Motor neuron (in vitro differentiated cells): ENCODE results near the gene CEACAM19. TPM values are rescaled to one million over a fixed set of nuclear protein-coding genes. Genes with fewer than 3 reads are reported as not detected.
"Not testable (repeated sequence)": the region's sequence is repeated elsewhere in the genome, so short reads cannot be mapped to it uniquely, and the experiment has no call there.

Source experiments
- ATAC-seq, 8 experiments: fragments of 200-7000 bp; cut with Tn5 transposase; replicated peaks in 6 of 8; 2 replicates each; pipeline ENCODE4 v1.8.0; 2021; ENCODE audit warnings: mild to moderate bottlenecking in 8 of 8, moderate library complexity in 8 of 8
- H3K27ac ChIP-seq, 2 donors: fragments of 250-450 bp; sonication (Bioruptor Pico); 2 replicates each; pipeline ENCODE4 v1.9.0; 2021; ENCODE audit warnings: antibody characterized with exemption in 2 of 2, mild to moderate bottlenecking in 2 of 2, moderate library complexity in 1 of 2
- H3K4me1 ChIP-seq, 2 donors: fragments of 250-450 bp; sonication (Bioruptor Pico); replicated peaks in 1 of 2; 2 replicates each; pipeline ENCODE4 v1.6.1; 2021; ENCODE audit warnings: antibody characterized with exemption in 2 of 2, mild to moderate bottlenecking in 2 of 2, moderate library complexity in 1 of 2
- H3K4me3 ChIP-seq, 5 donors: fragments of 250-450 bp; sonication (Bioruptor Pico); 2 replicates each; pipeline ENCODE4 v1.9.0; 2021; ENCODE audit warnings: antibody characterized with exemption in 5 of 5, mild to moderate bottlenecking in 5 of 5, moderate library complexity in 4 of 5
- WGBS, 10 experiments: fragments of 450-650 bp; shearing (Covaris generic); methylation state at CpG; one replicate each; pipeline ENCODE4 v1.0.0; 2022; 5-methylcytosine and 5-hydroxymethylcytosine counted together
- in situ Hi-C, 9 experiments: fragments of 400-800 bp; cut with MboI; loops; one replicate each; pipeline ENCODE4 v1.15.0; 2021; ENCODE audit warnings: low sequenced_read_pairs in 9 of 9, low pct_unique_long_range_greater_than_20kb in 2 of 9; ENCODE audit not compliant: unreplicated experiment in 9 of 9
- total RNA-seq, 8 experiments: library from RNA; unstranded; fragments of 300-600 nt; gene quantifications; 2 replicates each; pipeline versions ENCODE4 v1.2.3 to v1.2.4, GENCODE V29; 2022

Gene CEACAM19
- total RNA-seq, 8 experiments from 2014 or later: 0.96 to 6.2 (median 2.2) TPM

DNA sequence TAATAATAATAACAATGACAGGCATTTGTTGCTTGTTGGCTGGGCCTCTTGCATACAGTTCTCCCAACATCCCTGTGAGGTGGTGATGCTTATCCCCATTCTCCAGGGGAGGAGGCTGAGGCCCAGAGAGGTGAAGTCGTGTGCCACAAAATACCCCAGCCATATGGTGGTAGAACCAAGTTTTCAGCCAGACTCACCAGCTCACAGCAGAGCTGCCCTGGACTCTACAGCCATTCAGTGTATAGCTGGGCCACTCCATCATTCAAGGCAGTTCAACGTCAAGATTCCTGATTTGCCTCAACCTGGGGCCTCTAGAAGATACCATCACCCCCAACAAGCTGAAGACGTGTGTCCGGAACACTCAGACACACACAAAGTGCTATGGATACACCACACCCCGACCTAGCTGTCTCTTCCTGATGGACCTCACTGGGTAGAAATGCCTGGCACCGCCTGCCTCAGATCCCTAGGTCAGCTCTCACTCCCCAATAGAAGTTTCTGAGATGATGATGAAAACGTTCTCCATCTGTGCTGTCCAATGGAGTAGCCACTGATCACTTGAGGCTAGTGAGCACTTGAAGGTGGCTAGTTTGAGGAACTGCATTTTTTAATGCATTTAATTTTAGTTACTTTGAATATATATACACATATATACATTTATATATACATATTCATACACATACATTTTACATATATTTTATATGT lies 4.3 kb upstream of the CEACAM19 start:
- in situ Hi-C loops: no loop called here
- Histone ChIP-seq H3K4me3 (no peak overlapping the region), H3K4me1 (no peaks in the 10 kb centered on the region), H3K27ac (no peak overlapping the region)
- 0 to 100% (median 75%) methylated on average over 1 to 3 of the region's 7 CpGs; no CpG with 5 or more reads in 2 of the 10 experiments for WGBS, 10 experiments
- peak in 1 of 8 experiments; percentile 22 for ATAC-seq

DNA sequence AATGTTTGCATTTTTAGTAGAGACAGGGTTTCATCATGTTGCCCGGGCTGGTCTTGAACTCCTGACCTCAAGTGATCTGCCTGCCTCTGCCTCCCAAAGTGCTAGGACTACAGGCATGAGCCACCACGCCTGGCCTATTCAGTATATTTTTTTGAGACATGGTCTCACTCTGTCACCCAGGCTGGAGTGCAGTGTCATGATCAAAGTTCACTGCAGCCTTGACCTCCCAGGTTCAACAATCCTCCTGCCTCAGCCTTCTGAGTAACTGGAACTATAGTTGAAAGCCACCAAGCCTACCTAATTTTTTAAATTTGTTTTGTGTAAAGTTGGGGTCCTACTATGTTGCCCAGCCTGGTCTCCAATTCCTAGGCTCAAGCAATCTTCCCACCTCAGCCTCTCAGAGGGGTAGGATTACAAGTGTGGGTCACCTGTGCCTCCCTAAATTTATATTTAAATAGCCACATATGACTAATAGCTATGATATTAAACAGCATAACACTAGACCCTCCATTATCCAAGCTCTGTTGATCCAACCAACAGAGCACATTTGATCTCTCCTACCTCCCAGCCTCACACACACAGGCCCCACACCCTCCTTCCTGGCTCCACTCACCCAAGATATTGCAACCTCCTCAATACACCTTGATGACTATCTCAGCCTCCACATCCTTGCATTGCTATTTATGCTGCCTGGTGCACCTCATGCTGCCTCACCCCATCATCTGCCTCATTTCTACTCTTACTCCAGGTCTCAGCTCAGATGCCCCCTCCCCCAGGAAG lies 2.1 kb upstream of the CEACAM19 start:
- H3K4me1 ChIP-seq: no peaks in the 10 kb centered on the region
- no peak for ATAC-seq
- 60 to 100% (median 69%) methylated on average over 1 to 2 of the region's 2 CpGs; no CpG with 5 or more reads in 7 of the 10 experiments for WGBS, 10 experiments
- in situ Hi-C loops: no loop called here
- no peak overlapping the region for H3K27ac ChIP-seq
- no peak overlapping the region for H3K4me3 ChIP-seq

DNA sequence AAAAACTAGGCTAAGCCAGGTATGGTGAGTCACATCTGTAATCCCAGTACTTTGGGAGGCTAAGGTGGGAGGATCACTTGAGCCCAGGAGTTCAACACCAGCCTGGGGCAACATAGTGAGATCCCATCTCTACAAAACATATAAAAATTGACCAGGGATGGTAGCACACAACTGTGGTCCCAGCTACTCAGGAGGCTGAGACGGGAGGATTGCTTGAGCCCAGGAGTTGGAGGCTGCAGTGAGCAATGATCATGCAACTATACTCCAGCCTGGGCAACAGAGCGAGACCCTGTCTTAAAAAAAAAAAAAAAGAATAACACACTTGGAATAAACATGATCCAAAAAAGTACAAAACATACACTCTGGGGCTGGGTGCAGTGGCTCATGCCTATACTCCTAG lies 1.3 kb upstream of the CEACAM19 start:
- ATAC-seq, in situ Hi-C loops, H3K4me3 ChIP-seq, H3K4me1 ChIP-seq, H3K27ac ChIP-seq: not testable (repeated sequence)
- WGBS, 10 experiments: 80 to 100% (median 97%) methylated on average over 1 to 2 of the region's 2 CpGs; no CpG with 5 or more reads in 6 of the 10 experiments

DNA sequence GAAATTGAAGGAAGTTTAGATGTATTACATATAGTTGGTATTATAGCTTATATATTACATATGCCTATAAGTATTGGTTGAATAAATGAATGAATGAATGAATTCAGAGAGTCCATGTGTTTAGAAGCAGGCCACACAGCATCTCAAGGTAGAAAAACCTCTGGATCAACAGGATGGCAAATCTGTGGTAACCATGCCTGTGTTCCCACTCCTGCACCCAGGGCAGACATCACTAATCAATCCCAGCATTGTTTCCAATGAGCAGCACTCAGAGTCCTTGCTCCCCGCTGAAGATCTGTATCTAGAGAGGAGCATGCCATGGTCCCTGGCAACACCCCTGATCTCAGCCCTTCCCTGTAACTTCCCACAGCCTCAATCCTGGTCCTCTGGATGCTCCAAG lies 944 bp downstream of the CEACAM19 start:
- no peaks in the 10 kb centered on the region for H3K4me1 ChIP-seq
- H3K4me3 ChIP-seq: no peak overlapping the region
- H3K27ac ChIP-seq: no peak overlapping the region
- in situ Hi-C loops: no loop called here
- ATAC-seq: no peak
- 71 to 100% (median 80%) methylated on average over 1 of the region's 1 CpG; no CpG with 5 or more reads in 5 of the 10 experiments for WGBS, 10 experiments

DNA sequence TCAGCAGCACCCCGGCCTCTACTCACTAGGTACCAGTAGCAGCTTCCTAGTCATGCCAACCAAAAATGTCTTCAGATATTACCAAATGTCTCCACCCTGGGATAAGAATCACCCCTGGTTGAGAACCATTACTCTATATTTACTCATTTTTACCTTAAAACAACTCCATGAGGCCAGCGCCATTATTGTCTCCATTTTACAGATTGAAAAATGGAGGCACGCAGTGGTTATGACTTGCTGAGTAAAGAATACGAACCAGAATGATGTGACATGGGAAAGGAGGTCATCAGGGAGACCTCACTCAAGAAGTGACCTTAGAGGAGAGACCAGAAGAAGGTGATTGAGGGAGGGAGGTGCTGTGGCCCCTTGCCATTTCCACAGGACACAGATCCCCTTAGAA lies 2.2 kb downstream of the CEACAM19 start:
- H3K4me1 ChIP-seq: no peaks in the 10 kb centered on the region
- ATAC-seq: no peak
- no peak overlapping the region for H3K4me3 ChIP-seq
- no peak overlapping the region for H3K27ac ChIP-seq
- WGBS, 10 experiments: 52 to 100% (median 78%) methylated on average over 2 to 4 of the region's 4 CpGs; no CpG with 5 or more reads in 1 of the 10 experiments
- in situ Hi-C loops: no loop called here

DNA sequence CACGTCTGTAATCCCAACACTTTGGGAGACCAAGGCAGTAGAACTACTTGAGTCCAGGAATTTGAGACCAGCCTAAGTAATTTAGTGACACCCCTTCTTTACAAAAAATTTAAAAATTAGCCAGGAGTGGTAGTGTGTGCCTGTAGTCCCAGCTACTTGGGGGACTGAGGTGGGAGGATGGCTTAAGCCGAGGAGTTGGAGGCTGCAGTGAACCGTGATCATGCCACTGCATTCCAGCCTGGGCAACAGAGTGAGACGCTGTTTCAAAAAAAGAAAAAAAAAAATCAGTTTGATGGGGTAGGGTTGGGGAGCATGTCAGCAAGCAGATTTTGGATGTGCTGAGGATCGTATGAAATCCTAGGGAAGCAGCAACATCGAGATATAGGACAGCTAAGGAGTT lies 4.2 kb downstream of the CEACAM19 start:
- in situ Hi-C loops: no loop called here
- H3K4me1 ChIP-seq: no peaks in the 10 kb centered on the region
- WGBS, 10 experiments: 60 to 100% (median 83%) methylated on average over 2 to 5 of the region's 6 CpGs; no CpG with 5 or more reads in 3 of the 10 experiments
- ATAC-seq: no peak
- no peak overlapping the region for H3K27ac ChIP-seq
- no peak overlapping the region for H3K4me3 ChIP-seq

DNA sequence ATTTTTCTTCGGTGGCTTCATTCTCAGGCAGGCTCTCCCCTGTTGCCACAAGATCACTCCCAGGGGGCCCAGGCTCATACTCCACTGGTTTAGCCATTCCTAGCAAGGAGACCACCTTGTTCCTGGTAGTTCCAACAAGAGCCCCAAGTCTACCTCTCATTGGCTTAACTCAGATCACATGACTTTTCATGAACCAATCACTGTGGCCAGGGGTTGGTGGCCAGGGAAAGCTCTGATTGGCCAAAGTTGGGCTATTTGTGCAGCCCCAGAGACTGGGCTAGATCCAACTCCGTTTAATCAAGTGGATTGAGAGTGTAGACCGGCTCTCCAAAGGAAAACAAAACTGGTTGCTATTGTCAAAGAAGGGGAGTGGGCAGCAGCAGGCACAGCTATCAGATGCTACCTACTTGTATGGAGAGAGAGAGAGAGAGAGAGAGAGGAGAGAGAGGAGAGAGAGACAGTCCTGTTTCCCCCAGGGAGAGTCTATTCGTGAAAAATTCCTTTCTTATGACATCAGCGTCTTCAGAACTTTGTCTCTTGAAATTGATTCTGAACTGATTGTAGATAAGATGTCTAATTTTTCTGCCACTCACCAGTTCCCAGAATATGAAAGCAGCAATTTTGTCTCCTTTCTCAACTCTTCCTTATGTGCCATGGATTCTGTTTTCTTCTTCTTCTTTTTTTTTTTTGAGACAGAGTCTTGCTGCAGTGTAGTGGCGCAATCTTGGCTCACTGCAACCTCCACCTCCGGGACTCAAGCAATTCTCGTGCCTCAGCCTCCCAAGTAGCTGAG lies 5.9 kb downstream of the CEACAM19 start:
- 45 to 100% (median 75%) methylated on average over 1 to 7 of the region's 8 CpGs for WGBS, 10 experiments
- Histone ChIP-seq H3K27ac (no peak overlapping the region), H3K4me1 (no peaks in the 10 kb centered on the region), H3K4me3 (no peak overlapping the region)
- ATAC-seq: peak in 3 of 8 experiments; percentile 34 to 57 (median 34)
- in situ Hi-C loops: no loop called here

DNA sequence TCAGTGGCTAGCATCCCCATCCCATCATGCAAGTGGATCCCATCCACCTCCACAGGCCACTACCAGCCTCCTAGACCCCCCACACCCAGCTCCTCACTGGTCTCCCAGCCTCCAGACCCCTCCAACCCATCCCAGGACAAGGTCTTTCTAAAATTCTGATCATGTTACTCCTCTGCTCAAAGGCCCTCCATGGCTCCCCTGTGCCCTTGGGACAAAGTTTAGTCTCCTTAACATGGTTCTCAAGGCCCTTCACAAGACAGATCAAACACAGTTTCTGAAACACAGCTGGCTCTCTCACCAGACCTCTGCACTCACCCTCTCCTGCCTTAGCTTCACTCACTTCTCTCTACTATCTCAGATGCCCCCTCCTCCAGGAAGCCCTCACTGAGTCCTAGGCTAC lies 9.3 kb downstream of the CEACAM19 start:
- H3K4me1 ChIP-seq: no peaks in the 10 kb centered on the region
- in situ Hi-C loops: no loop called here
- no peak for ATAC-seq
- H3K27ac ChIP-seq: no peak overlapping the region
- H3K4me3 ChIP-seq: no peak overlapping the region

DNA sequence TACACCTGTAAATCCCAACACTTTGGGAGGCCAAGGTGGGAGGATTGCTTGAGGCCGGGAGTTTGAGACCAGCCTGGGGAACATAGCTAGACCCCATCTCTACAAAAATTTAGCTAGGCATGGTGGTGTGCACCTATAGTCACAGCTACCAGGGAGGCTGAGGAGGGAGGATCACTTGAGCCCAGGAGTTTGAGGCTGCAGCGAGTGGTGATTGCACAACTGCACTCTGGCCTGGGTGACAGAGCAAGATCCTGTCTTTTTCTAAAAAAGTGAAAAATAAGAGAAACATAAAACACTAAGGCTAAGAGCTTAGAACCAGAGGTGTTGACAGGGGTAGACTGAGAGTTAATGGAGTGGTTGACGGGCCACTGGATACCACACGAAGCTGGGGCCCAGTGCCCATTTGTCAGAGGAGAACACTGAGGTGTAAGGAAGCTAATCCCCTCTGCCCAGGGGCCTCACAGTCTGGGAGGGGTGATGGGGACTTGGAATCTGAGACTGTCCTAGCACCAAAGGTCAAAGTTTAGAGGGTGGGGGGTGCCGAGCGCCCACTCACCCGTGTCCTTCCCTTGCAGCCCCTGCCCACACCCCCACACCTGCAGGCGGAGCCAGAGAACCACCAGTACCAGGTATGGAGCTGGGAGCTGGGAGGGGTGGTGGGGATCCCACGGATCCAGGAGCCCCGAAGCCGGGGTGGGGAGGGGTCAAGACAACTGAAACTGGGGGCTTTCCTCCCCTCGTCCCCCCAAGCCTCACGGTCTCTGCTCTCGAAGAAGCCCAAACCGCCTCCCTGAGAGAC lies 10.9 kb downstream of the CEACAM19 start:
- no peak overlapping the region for H3K4me3 ChIP-seq
- no peak for ATAC-seq
- H3K27ac ChIP-seq: no peak overlapping the region
- in situ Hi-C loops: no loop called here
- H3K4me1 ChIP-seq: no peaks in the 10 kb centered on the region
- whole genome bisulfite sequencing, 10 experiments: 94 to 100% (median 100%) methylated on average over 1 to 3 of the region's 15 CpGs; no CpG with 5 or more reads in 6 of the 10 experiments

DNA sequence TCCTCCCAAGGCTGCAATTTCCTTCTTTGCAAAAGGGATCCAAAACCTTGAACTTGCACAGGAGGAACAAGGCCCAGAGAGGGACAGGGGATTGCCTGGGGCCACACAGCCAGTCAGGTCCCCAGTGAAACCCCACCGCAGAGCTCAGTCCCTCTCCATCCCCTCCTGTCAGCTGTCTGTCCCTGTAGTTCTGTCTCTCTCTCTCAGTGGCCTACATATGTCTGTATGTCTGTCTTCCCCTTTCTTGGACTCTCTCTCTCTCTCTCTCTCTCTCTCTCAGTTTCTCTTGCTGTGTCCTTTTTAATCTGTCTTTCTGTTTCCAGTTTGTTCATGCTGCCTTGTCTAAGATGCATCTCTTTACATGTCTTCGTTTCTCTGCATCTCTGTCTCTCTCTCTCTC lies 11.5 kb downstream of the CEACAM19 start:
- Histone ChIP-seq H3K4me1 (no peaks in the 10 kb centered on the region), H3K27ac (no peak overlapping the region), H3K4me3 (no peak overlapping the region)
- in situ Hi-C loops: no loop called here
- no peak for ATAC-seq
- WGBS, 10 experiments: 33 to 92% (median 65%) methylated on average over 1 to 2 of the region's 2 CpGs; no CpG with 5 or more reads in 2 of the 10 experiments

DNA sequence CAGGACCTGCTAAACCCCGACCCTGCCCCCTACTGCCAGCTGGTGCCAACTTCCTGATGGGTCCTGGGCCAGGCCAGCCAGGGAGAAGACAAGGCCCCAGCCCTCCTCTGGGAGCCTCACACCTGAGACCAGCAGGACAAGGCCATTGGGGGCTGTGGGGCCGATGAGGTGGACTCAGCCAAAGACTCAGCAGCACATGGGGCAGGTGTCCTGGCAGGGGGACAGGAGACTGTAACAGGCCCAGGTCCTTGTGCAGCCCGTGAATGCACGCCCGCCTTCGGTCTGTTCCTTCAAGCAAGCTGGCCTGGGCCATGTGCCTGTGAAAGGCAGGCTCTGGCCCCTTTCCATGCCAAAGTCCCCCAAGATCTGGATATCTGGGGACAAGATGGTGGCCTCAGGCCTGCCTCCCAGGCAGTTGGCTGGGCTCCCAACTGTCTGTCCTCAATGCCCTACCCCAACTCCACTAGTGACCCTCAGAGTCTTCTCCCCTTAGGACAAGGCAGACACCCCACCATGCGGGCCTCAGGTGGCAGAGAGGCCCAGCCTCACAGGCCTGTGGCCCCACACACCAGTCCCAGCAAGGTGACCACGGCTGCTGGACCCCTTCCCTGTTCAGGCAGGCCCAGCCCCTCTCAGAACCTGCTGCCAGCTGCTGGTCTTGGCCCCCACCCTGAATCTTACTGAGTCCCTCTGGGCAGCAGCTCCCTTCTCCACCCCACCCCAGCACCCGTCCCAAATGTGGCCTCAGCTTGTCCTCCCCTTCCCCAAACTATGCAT lies 12.3 kb downstream of the CEACAM19 start:
- H3K27ac ChIP-seq: no peak overlapping the region
- in situ Hi-C loops: no loop called here
- no peaks in the 10 kb centered on the region for H3K4me1 ChIP-seq
- H3K4me3 ChIP-seq: no peak overlapping the region
- WGBS, 10 experiments: 17 to 80% methylated on average over 1 of the region's 9 CpGs; no CpG with 5 or more reads in 8 of the 10 experiments
- ATAC-seq: no peak

DNA sequence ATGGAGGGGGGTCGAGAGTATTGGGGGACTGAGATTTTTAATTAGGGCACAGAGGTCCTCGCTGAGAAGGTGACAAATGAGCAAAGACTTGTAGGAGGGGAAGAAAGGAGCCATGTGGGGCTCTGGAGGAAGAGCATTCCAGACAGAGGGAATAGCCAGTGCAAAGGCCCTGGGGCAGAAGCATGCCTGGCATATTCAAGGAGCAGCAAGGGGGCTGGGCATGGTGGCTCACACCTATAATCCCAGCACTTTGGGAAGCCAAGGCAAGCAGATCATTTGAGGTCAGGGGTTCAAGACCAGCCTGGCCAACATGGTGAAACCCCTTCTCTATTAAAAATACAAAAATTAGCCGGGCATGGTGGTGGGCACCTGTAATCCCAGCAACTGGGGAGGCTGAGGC lies 13.1 kb downstream of the CEACAM19 start:
- in situ Hi-C loops, H3K4me3 ChIP-seq, ATAC-seq, H3K4me1 ChIP-seq, H3K27ac ChIP-seq: not testable (repeated sequence)
- WGBS, 10 experiments: 67 to 100% (median 96%) methylated on average over 1 to 3 of the region's 3 CpGs; no CpG with 5 or more reads in 4 of the 10 experiments
